ENCODE results near the gene COL18A1. TPM values are rescaled to one million over a fixed set of nuclear protein-coding genes. Genes with fewer than 3 reads are reported as not detected.

COL18A1 gene
- polyA plus RNA-seq, 6 donors from 2014 or later = 0.13 to 0.49 (median 0.21) TPM

DNA sequence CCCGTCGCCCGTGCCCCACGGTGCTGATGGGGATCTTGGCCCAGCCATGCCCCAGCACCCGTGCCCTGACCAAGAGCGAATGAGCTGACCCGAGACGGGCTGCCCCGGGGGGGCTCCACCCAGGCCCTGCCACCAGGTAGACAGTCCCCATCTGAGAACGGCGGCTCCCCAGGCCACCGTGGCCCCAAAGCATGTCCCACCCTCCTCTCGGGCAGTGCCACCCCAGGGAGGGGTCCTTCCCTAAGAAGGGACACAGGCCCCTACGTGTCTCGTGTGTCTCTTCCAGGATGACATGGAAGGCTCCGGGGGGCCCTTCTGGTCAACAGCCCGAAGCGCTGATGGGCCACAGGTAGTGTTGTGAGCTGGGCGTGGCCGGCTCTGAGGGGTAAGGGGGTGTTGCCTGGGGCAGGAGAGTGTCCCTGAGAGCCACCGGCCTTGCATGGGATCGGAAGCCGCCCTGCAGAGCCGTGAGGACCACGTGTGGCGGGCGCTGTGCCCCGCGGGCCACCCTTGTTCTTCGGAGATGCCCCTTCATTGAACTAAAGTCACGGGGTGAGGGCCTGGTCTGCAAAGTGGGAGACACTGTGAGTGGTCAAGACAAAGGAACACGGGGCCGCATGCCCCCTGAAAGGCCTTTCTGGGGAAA, 82.3 kb downstream of the COL18A1 start:
- no peak for DNase-seq
- Mint-ChIP-seq H3K27me3 (no peaks in the 10 kb centered on the region), H3K9me3 (peaks cover 0 to 5% (median 0%) of the 10 kb centered on the region in 7 donors), H3K27ac (no peak overlapping the region), H3K4me3 (peak overlapping the region in 1 of 8 donors; percentile 56), H3K36me3 (no peaks in the 10 kb centered on the region), H3K4me1 (peaks cover 15 to 19% (median 18%) of the 10 kb centered on the region in 3 donors)
- ATAC-seq (ENCODE audit: low read depth in 2 of 2) = no peak

DNA sequence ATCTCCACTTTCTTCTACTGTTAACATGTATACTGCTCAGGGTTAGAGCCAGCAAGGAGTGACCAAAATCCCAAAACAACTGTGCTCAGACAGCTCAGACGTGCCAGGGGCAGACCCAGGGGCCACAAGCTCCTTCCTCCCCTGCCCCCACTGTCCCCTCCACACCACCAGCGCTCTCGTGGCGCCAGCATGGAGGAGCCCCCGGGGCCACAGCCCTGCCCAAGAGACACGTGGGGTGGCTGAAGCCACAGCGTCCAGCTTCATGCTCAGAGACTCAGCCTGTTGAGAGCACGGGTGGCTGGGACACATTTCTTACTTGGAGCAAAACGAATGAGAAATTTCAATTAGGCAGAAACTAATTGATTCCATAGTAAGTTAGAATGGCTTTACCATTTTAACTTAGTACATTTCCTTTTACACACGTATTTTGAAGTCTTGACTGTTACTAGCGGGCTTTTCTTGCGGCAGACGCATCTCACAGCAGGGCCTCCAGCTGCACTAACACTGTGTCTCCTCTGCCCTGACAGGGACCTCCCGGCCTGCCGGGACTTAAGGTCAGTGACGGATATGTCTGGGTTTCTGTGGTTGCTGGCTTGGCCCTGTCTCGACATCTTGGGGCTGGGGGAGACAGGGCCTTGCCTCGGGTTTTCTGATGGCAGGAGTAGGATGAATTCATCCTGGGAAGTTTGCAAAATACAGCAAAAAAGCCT, 83.1 kb downstream of the COL18A1 start:
- Mint-ChIP-seq H3K9me3 (peaks cover 0 to 5% (median 0%) of the 10 kb centered on the region in 7 donors), H3K36me3 (no peaks in the 10 kb centered on the region), H3K27me3 (no peaks in the 10 kb centered on the region), H3K4me3 (no peak overlapping the region), H3K4me1 (peaks cover 11 to 13% (median 11%) of the 10 kb centered on the region in 3 donors), H3K27ac (no peak overlapping the region)
- no peak for DNase-seq
- no peak for ATAC-seq (ENCODE audit: low read depth in 2 of 2)

DNA sequence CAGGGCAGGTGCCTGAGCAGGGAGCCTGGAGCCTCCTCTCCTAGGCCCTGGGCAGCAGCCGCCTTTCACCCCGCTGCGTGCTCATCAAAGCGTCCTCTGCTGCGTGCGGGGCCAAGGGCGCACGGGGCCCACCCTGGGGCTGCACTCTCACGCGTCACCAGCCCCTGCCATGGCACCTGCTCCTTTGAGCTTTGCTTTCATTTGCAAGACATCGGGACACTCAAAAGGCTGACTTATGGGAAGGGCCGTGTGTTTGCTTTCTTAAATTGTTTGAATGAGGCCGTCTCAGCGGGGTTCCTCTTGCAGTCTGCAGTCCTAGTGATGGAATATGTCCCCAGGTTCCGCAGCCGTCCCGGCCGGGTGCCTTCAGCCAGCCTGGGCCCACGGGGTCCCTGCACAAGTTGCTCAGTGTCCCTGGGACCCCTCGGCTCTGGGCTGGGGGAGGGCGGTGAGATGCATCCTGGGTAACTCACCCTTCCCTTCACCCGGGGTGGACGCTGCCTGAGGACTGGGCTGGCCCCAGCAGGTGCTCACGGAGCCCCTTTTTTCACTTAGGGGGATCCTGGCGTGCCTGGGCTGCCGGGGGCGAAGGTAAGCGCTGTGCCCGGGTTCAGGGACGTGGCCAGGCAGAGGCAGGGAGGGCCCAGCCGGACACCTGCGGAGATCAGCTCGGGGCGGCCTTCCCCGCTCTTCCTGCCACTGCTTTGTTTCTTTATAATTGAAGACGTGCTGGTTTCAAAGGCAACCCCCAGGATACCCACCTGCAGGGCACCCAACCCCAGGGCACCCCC, 84.2 kb downstream of the COL18A1 start:
- Mint-ChIP-seq H3K27ac (no peak overlapping the region), H3K4me3 (no peak overlapping the region), H3K4me1 (peaks cover 2 to 5% (median 3%) of the 10 kb centered on the region in 3 donors), H3K36me3 (no peaks in the 10 kb centered on the region), H3K9me3 (peaks cover 0 to 3% (median 0%) of the 10 kb centered on the region in 7 donors), H3K27me3 (no peaks in the 10 kb centered on the region)
- no peak for ATAC-seq (ENCODE audit: low read depth in 2 of 2)
- no peak for DNase-seq

DNA sequence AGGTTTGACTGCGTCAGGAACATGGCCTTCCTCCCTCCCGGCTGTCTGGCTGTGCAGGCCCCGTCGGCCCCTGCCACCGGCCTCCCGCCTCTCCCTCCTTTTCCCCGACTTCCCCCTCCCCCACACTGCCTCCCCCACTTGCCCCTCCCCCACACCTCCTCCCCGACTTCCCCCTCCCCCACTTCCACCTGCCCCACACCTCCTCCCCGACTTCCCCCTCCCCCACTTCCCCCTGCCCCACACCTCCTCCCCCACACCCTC, 84.7 kb downstream of the COL18A1 start:
- Mint-ChIP-seq H3K27me3 (no peaks in the 10 kb centered on the region), H3K9me3 (no peaks in the 10 kb centered on the region), H3K36me3 (no peaks in the 10 kb centered on the region), H3K4me1 (no peaks in the 10 kb centered on the region), H3K4me3 (no peak overlapping the region), H3K27ac (no peak overlapping the region)
- ATAC-seq (ENCODE audit: low read depth in 2 of 2) (no peak), DNase-seq (no peak)

DNA sequence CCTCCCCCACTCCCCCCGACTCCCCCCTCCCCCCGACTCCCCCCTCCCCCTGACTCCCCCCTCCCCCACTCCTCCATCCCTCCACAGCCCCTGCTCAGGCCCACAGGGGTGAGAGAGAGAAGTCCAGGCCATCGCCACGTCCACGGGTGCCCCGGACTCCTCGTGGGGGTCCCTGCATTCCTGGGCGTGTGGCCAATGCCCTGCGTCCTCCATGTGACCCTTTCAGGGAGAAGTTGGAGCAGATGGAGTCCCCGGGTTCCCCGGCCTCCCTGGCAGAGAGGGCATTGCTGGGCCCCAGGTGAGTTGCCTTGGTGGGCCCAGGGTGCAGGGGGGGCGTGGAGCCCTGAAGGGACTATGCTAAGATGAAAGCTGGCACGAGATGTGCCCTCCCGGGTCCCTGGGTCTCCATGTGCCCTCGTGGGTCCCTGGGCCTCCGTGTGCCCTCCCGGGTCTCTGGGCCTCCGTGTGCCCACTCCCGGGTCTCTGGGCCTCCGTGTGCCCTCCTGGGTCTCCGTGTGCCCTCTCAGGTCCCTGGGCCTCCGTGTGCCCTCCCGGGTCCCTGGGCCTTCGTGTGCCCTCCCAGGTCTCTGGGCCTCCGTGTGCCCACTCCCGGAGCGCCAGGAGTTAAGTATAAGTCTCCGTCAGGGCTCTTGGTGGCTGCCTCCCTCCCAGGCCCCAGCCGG, 85.2 kb downstream of the COL18A1 start:
- H3K27me3 Mint-ChIP-seq = no peaks in the 10 kb centered on the region
- H3K27ac Mint-ChIP-seq = no peak overlapping the region
- H3K4me3 Mint-ChIP-seq = no peak overlapping the region
- no peak for DNase-seq
- H3K9me3 Mint-ChIP-seq = no peaks in the 10 kb centered on the region
- H3K4me1 Mint-ChIP-seq = no peaks in the 10 kb centered on the region
- H3K36me3 Mint-ChIP-seq = no peaks in the 10 kb centered on the region
- no peak for ATAC-seq (ENCODE audit: low read depth in 2 of 2)

DNA sequence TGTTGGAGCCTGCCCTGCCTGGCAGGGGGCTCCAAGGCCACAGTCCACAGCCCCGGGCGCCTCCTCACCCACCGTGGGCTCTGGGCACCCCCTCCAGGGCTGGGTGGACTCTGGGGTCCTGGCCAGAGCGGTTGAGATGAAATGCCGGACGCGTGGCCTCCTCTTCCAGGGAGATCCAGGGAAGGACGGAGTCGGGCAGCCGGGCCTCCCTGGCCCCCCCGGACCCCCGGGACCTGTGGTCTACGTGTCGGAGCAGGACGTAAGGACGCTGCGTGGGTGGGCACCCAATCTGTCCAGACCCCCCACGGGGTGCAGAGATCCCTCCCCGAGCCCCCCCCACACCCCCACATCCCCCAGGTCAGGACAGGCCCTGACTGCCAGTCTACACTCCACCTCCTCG, 86.1 kb downstream of the COL18A1 start:
- ATAC-seq (ENCODE audit: low read depth in 2 of 2) (no peak), DNase-seq (no peak)
- Mint-ChIP-seq H3K27me3 (no peaks in the 10 kb centered on the region), H3K4me1 (no peaks in the 10 kb centered on the region), H3K9me3 (no peaks in the 10 kb centered on the region), H3K36me3 (no peaks in the 10 kb centered on the region), H3K4me3 (no peak overlapping the region), H3K27ac (no peak overlapping the region)

DNA sequence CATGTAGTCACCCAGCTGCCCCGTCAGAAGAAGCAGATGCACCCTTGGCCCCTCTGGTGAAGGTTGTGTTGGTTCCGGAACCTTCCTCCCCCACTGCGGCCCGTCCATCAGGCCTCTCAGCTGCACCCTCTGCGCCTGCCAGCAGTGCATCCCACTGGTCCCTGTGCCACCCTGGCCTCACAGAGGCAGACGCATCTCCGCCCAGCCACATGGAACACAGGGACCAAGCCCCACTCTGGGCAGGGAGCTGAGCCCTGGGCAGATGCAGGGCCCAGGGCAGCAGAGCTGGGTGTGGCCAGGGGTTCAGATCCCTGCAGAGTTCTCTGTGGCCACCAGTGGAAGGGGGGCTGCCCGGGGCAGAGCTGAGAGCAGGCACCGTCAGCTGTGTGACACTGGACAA, 86.7 kb downstream of the COL18A1 start:
- ATAC-seq (ENCODE audit: low read depth in 2 of 2) (no peak), DNase-seq (no peak)
- Mint-ChIP-seq H3K4me1 (no peaks in the 10 kb centered on the region), H3K9me3 (no peaks in the 10 kb centered on the region), H3K36me3 (no peaks in the 10 kb centered on the region), H3K27ac (no peak overlapping the region), H3K4me3 (no peak overlapping the region), H3K27me3 (no peaks in the 10 kb centered on the region)

DNA sequence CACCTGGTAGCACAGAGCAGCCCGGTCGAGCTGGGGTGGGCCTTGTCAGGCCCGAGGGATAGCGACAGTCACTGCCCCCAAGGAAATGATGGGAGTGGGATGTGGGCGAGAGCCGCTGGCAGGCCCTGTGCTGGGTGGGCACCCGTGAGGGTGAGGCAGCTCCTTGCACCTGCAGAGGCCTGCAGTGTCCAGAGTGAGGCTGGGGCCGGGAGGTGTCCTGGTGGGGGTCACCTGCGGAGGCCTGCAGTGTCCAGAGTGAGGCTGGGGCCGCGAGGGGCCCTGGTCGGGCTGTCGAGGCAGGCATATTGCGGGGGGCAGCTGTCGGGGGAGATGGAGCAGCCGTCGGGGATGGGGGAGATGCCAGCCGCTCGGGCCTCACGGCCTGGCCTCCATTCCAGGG, 87.8 kb downstream of the COL18A1 start:
- DNase-seq (no peak), ATAC-seq (ENCODE audit: low read depth in 2 of 2) (no peak)
- no peaks in the 10 kb centered on the region for H3K4me1 Mint-ChIP-seq
- peak overlapping the region in 1 of 8 donors; percentile 71 for H3K4me3 Mint-ChIP-seq
- H3K27me3 Mint-ChIP-seq = no peaks in the 10 kb centered on the region
- no peaks in the 10 kb centered on the region for H3K36me3 Mint-ChIP-seq
- H3K27ac Mint-ChIP-seq = no peak overlapping the region
- no peaks in the 10 kb centered on the region for H3K9me3 Mint-ChIP-seq

DNA sequence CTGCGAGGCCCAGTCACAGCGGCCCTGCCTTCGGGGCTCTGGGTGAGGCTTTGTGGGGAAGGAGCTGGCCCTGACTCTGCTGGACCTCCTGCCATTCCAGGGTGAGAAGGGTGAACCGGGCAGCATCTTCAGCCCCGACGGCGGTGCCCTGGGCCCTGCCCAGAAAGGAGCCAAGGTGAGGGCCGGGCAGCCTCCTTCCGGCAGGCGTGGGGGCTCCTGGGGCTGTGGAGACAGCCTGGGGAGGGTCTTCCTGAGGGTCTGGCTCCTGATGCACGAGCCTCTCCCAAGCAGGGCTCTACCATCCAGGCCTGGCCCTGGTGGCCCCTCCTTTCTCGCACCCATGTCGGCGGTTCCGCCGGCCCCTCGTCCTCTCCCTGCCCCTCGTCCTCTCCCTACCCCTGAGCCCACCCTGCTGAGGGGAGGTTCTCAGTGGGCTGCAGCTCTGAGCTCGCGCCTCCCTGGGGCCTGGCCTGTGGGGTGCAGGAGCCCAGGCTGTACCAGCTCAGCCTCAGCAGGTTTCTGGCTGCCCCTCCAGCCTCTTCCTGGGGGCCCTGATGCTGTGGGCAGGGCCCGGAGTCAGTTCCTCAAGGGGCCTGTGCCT, 88.5 kb downstream of the COL18A1 start:
- Mint-ChIP-seq H3K27ac (no peak overlapping the region), H3K27me3 (no peaks in the 10 kb centered on the region), H3K9me3 (no peaks in the 10 kb centered on the region), H3K4me3 (no peak overlapping the region), H3K36me3 (no peaks in the 10 kb centered on the region), H3K4me1 (no peaks in the 10 kb centered on the region)
- DNase-seq (no peak), ATAC-seq (ENCODE audit: low read depth in 2 of 2) (no peak)

DNA sequence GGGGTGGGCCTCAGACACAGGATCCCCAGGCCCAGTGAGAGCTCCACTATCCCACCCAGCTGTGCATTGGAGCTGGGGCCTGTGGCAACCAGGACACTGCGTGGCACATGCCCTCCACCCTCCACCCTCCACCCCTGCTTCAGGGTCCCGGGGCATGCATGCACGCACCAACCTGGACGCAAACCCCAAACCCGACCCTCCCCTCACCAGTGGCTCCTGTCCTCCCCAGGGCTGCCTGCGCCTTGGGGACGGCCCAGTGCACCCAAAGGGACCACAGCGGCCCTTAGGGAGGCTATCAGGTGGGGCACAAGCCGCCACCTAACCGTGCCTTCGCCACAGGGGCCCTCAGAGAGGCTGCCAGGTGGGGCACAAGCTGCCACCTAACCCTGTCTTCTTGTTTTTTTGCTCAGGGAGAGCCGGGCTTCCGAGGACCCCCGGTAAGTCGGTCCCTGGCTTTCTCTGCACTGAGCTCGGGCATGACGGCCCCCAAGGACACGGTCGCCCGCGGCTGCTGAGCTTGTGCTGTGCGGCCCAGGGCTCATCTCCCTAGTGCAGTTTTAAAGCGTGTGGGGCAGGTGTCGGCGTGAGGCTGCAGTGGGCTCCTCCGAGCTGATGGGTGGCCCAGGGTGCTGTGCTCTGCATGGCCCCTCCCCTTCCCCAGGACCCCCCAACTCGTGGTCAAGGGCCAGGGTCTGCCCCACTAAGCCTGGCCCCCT, 89.3 kb downstream of the COL18A1 start:
- DNase-seq = no peak
- ATAC-seq (ENCODE audit: low read depth in 2 of 2) = no peak
- H3K9me3 Mint-ChIP-seq = no peaks in the 10 kb centered on the region
- H3K27ac Mint-ChIP-seq = no peak overlapping the region
- no peak overlapping the region for H3K4me3 Mint-ChIP-seq
- H3K4me1 Mint-ChIP-seq = no peaks in the 10 kb centered on the region
- no peaks in the 10 kb centered on the region for H3K27me3 Mint-ChIP-seq
- H3K36me3 Mint-ChIP-seq = no peaks in the 10 kb centered on the region

DNA sequence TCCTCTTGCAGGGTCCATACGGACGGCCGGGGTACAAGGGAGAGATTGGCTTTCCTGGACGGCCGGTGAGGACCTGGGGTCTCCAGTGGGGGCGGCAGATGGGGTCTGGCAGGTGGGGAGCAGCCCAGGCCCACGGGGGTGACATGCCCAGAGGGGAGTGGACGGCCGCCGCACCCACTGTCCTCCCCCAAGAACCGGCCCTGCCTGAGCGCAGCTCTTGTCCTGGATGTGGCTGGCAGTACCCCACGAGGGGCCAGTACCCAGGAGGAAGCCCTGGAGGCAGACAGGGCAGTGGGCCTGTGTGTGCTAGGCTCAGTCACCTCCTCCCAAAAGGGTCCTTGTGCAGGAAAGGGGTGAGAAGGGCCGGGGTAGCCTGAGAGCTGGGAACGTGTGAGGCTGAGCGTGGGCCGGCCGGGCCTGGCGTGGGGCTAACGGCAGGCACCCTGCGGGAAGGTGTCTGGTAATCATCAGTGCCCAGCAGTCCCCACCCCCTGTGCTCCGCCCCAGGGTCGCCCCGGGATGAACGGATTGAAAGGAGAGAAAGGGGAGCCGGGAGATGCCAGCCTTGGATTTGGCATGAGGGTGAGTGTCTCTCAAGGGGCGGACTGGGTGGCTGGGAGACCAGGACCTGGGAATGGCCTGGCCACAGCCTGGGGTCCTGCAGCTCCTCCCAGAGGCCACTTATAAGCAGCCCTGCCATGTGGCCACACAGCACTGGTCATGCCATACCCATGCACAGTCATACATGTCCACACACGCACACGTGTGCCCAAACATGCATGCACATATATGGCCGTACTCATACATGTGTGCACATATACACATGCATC, 90.1 kb downstream of the COL18A1 start:
- H3K27me3 Mint-ChIP-seq = no peaks in the 10 kb centered on the region
- peaks cover 0 to 7% (median 0%) of the 10 kb centered on the region in 3 donors for H3K4me1 Mint-ChIP-seq
- H3K9me3 Mint-ChIP-seq = no peaks in the 10 kb centered on the region
- DNase-seq (no peak), ATAC-seq (ENCODE audit: low read depth in 2 of 2) (no peak)
- no peak overlapping the region for H3K4me3 Mint-ChIP-seq
- no peaks in the 10 kb centered on the region for H3K36me3 Mint-ChIP-seq
- peak overlapping the region in 1 of 6 donors; percentile 62 for H3K27ac Mint-ChIP-seq

DNA sequence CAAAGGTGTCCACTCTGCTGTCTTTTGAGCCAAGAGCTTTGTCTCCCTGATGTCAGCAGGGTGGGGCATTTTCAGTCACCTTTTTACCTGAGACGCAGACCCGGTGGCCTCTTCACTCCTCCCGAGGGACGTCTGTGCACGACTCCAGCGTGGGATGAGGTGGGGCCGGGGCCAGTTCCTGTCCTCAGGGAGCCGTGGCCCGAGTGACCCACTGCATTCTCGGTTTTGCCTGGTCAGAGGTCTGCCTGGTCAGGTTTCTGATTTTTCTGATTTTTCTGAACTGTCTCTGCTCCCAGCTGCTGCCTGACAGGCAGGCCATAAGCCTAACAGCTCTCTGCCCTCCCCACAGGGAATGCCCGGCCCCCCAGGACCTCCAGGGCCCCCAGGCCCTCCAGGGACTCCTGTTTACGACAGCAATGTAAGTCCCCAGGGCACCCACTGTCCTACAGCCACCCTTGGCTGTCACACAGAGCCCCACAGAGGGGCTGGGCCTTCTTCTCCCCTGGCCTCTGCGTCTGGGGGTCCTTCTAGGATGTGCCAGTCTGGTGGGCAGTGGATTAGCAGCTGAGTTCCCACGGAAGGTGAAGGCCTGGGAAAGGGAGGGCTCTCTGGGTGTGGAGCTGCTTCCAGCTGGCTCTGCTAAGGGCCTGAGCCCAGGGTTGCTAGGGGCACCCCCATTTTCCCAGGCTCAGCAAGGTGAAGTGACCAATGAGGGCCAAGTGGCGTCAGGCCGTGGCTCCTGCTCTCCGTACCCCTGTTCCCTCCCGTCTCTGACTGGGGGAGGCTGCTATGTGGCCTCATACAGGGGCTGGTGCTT, 91.4 kb downstream of the COL18A1 start:
- Mint-ChIP-seq H3K27ac (peak overlapping the region in 1 of 6 donors; percentile 59), H3K9me3 (no peaks in the 10 kb centered on the region), H3K36me3 (no peaks in the 10 kb centered on the region), H3K27me3 (no peaks in the 10 kb centered on the region), H3K4me3 (no peak overlapping the region), H3K4me1 (peaks cover 0 to 8% (median 0%) of the 10 kb centered on the region in 3 donors)
- ATAC-seq (ENCODE audit: low read depth in 2 of 2) = no peak
- no peak for DNase-seq
